Caco-2 (cell line): ENCODE data around the gene HOXC9. TPM values are rescaled to one million over a fixed set of nuclear protein-coding genes. Genes with fewer than 3 reads are reported as not detected.

Experiments used
- BruUV-seq: library from RNA; stranded (reverse); fragments of 400-500 nt; replicated peaks from 2 replicates; lab custom pipeline; 2021; lab: Mats Ljungman, UMichigan
- CTCF ChIA-PET: fragments of 300-600 bp; sonication (Branson Sonifier 250); formaldehyde crosslinking; loops from one replicate; lab custom pipeline; 2022; ENCODE audit warnings: antibody characterized with exemption; lab: Charles Lee
- POLR2A ChIA-PET: fragments of 300-600 bp; sonication (Branson Sonifier 250); formaldehyde crosslinking; loops from one replicate; lab custom pipeline; 2022; ENCODE audit warnings: antibody characterized with exemption; lab: Charles Lee
- DNase-seq, 2 experiments: peaks; one replicate each; pipeline versions ENCODE4 v3.0.0 to v3.0.0-alpha.2; 2020 to 2022
- H3K27me3 ChIP-seq: replicated peaks from 2 replicates; pipeline ENCODE4 v1.6.0; 2011; ENCODE audit warnings: low read length; ENCODE audit not compliant: control insufficient read depth, insufficient read depth
- H3K36me3 ChIP-seq: 2 replicates; pipeline ENCODE4 v1.5.1; 2011; ENCODE audit warnings: low read length; ENCODE audit not compliant: control insufficient read depth, insufficient read depth
- H3K4me1 ChIP-seq: fragments of 250-450 bp; sonication (Bioruptor Pico); 2 replicates; pipeline ENCODE4 v1.5.1; 2020; ENCODE audit warnings: mild to moderate bottlenecking
- H3K4me3 ChIP-seq: 2 replicates; pipeline ENCODE4 v1.5.1; 2011; ENCODE audit warnings: low read depth, mild to moderate bottlenecking, control low read depth, low read length
- H3K9me3 ChIP-seq: fragments of 250-450 bp; sonication (Bioruptor Pico); 2 replicates; pipeline ENCODE4 v1.5.1; 2020; ENCODE audit warnings: mild to moderate bottlenecking, moderate library complexity
- H3K27ac Mint-ChIP-seq: one replicate; pipeline ENCODE4 v1.8.0; 2022; ENCODE audit warnings: mixed read lengths; ENCODE audit not compliant: unreplicated experiment
- H3K27me3 Mint-ChIP-seq: one replicate; pipeline ENCODE4 v1.8.0; 2022; ENCODE audit warnings: mixed read lengths; ENCODE audit not compliant: insufficient read depth, unreplicated experiment
- H3K36me3 Mint-ChIP-seq: one replicate; pipeline ENCODE4 v1.8.0; 2022; ENCODE audit warnings: mild to moderate bottlenecking, mixed read lengths; ENCODE audit not compliant: insufficient read depth, unreplicated experiment
- H3K4me1 Mint-ChIP-seq: one replicate; pipeline ENCODE4 v1.8.0; 2022; ENCODE audit warnings: low read depth, mixed read lengths; ENCODE audit not compliant: unreplicated experiment
- H3K4me3 Mint-ChIP-seq: one replicate; pipeline ENCODE4 v1.8.0; 2022; ENCODE audit warnings: mild to moderate bottlenecking, moderate library complexity, mixed read lengths; ENCODE audit not compliant: unreplicated experiment
- H3K9me3 Mint-ChIP-seq: one replicate; pipeline ENCODE4 v1.8.0; 2022; ENCODE audit warnings: mixed read lengths; ENCODE audit not compliant: unreplicated experiment
- CTCF ChIP-seq, 2 experiments: fragments of 200-600 bp in 1 of 2; IDR thresholded peaks; 1 replicate in 1 of 2; 2 replicates in 1 of 2; pipeline versions ENCODE4 v1.5.1 to v1.8.0; 2011 to 2022; ENCODE audit warnings: antibody characterized with exemption in 1 of 2, control low read depth in 1 of 2, inconsistent platforms in 1 of 2, low read depth in 1 of 2, low read length in 1 of 2, mild to moderate bottlenecking in 1 of 2, moderate library complexity in 1 of 2; ENCODE audit not compliant: insufficient read depth in 1 of 2, severe bottlenecking in 1 of 2, unreplicated experiment in 1 of 2
- intact Hi-C: fragments of 100-400 bp; cut with micrococcal nuclease; formaldehyde crosslinking; loops from one replicate; pipeline ENCODE4 v1.10.0; 2022; ENCODE audit not compliant: unreplicated experiment
- total RNA-seq: library from RNA; stranded (reverse); gene quantifications from 2 replicates; pipeline ENCODE4 v1.2.3, GENCODE V29; 2022

Gene HOXC9
- total RNA-seq, 1 experiment from 2014 or later = 2.9 TPM

- Mint-ChIP-seq H3K4me3 (no peak overlapping the region), H3K27ac (no peak overlapping the region), H3K9me3 (no peaks in the 10 kb centered on the region), H3K27me3 (no peaks in the 10 kb centered on the region), H3K4me1 (peaks cover 26% of the 10 kb centered on the region), H3K36me3 (peaks cover 6% of the 10 kb centered on the region)
- CTCF ChIA-PET = interaction anchor here (0.9 to 1.4 kb wide), 2 partner anchors 9 to 178 kb away, joined by 4 to 6 read pairs; partner anchors contain the start of gene HOXC5
- TF ChIP-seq CTCF (IDR thresholded peaks at IDR 0.05; ENCODE audit: insufficient read depth in 1 of 2, low read depth in 1 of 2, low read length in 1 of 2, severe bottlenecking in 1 of 2, unreplicated experiment in 1 of 2) = no peak
- H3K36me3 ChIP-seq = no peaks in the 10 kb centered on the region
- no peaks in the 10 kb centered on the region for H3K9me3 ChIP-seq
- H3K4me1 ChIP-seq = peaks cover 9% of the 10 kb centered on the region
- intact Hi-C loops = no loop called here
- BruUV-seq = no TSS peak
- POLR2A ChIA-PET = interaction anchor here (0.5 to 1.0 kb wide), 2 partner anchors 12 to 179 kb away, joined by 4 to 15 read pairs; no protein-coding TSS in a partner anchor
- no peak overlapping the region for H3K4me3 ChIP-seq
- DNase-seq = no peak
- H3K27me3 ChIP-seq = no peaks in the 10 kb centered on the region
Observed at GRCh38 chr12:54022960-54023884, 23.3 kb downstream of the HOXC9 start.

GRCh38 chr12:54024127-54024526 is 24.2 kb downstream of the HOXC9 start:
- Histone ChIP-seq H3K4me1 (0 out of 2 replicates have a peak, but pooled peaks cover 4% of the 10 kb centered on the region), H3K27me3 (no peaks in the 10 kb centered on the region), H3K4me3 (no peak overlapping the region), H3K9me3 (no peaks in the 10 kb centered on the region), H3K36me3 (no peaks in the 10 kb centered on the region)
- no peak for DNase-seq
- ChIA-PET CTCF (interaction anchor here (0.9 to 1.4 kb wide), 2 partner anchors 8 to 177 kb away, joined by 4 to 6 read pairs; partner anchors contain the start of gene HOXC5), POLR2A (no interaction called here)
- Mint-ChIP-seq H3K9me3 (no peaks in the 10 kb centered on the region), H3K27ac (no peak overlapping the region), H3K27me3 (no peaks in the 10 kb centered on the region), H3K36me3 (peaks cover 13% of the 10 kb centered on the region), H3K4me3 (no peak overlapping the region), H3K4me1 (peaks cover 26% of the 10 kb centered on the region)
- BruUV-seq = no TSS peak
- TF ChIP-seq CTCF (IDR thresholded peaks at IDR 0.05; ENCODE audit: insufficient read depth in 1 of 2, low read depth in 1 of 2, low read length in 1 of 2, severe bottlenecking in 1 of 2, unreplicated experiment in 1 of 2) = no peak
- intact Hi-C loops = no loop called here

GRCh38 chr12:54024581-54025305 is 24.8 kb downstream of the HOXC9 start:
- H3K4me3 Mint-ChIP-seq = no peak overlapping the region
- no peaks in the 10 kb centered on the region for H3K9me3 Mint-ChIP-seq
- Histone ChIP-seq H3K9me3 (no peaks in the 10 kb centered on the region), H3K36me3 (no peaks in the 10 kb centered on the region; the same call in 1 of the 2 replicates), H3K4me1 (no peaks in the 10 kb centered on the region), H3K4me3 (no peak overlapping the region), H3K27me3 (no peaks in the 10 kb centered on the region)
- POLR2A ChIA-PET = no interaction called here
- H3K27me3 Mint-ChIP-seq = no peaks in the 10 kb centered on the region
- intact Hi-C loops = no loop called here
- CTCF ChIA-PET = interaction anchor here (0.6 to 0.9 kb wide), 2 partner anchors 8 to 366 kb away, joined by 4 to 5 read pairs; partner anchors contain the start of gene HOXC5
- no TSS peak for BruUV-seq
- H3K4me1 Mint-ChIP-seq = peaks cover 24% of the 10 kb centered on the region
- DNase-seq = no peak
- H3K36me3 Mint-ChIP-seq = peaks cover 12% of the 10 kb centered on the region
- TF ChIP-seq CTCF (IDR thresholded peaks at IDR 0.05; ENCODE audit: insufficient read depth in 1 of 2, low read depth in 1 of 2, low read length in 1 of 2, severe bottlenecking in 1 of 2, unreplicated experiment in 1 of 2) = no peak
- no peak overlapping the region for H3K27ac Mint-ChIP-seq
